SIG-M5 treated with dmso at 0.1 percent for 504 hours (cell line): ENCODE results near the gene LRP8.

Experiments
- DNase-seq: peaks from one replicate; lab custom pipeline; 2025; ENCODE audit not compliant: unreplicated experiment; lab: John Stamatoyannopoulos, UW

Gene LRP8

DNA sequence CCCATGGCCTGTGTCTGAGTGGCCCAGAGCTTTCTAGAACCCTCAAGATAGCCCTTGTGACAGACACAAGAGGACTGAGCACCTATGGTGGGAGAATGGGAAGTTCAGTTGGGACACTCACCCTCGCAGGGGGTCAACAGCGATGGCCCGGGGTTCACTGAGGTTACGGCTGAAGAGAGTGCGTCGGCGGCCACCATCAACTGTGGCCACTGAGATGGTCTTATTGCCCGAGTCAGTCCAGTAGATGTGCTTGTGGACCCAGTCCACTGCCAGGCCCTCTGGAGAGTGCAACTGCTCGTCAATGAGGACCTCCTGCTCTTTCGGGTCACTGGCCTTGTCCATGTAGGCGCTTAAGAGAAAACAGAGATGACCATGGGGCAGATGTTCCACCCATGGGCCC lies 63.8 kb downstream of the LRP8 start:
- no peak for DNase-seq

DNA sequence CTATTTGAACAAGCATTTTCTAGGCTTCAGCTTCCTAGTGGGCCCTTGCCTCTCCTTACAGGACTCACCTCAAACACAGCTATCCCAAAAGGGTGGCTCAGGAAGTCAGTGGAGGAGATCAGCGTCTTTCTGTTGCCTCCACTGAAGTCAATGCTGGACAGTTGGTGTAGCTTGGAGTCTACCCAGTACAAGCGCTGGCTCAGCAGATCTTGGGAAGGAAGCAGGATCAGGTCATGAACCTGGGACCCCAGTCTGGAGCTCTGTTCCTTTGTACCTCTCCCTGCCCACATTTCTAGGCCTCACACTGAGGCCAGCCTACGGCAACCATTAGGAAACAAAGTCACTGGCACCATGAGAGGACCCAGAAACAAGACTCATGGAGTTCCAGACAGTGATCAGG lies 65.9 kb downstream of the LRP8 start:
- no peak for DNase-seq

DNA sequence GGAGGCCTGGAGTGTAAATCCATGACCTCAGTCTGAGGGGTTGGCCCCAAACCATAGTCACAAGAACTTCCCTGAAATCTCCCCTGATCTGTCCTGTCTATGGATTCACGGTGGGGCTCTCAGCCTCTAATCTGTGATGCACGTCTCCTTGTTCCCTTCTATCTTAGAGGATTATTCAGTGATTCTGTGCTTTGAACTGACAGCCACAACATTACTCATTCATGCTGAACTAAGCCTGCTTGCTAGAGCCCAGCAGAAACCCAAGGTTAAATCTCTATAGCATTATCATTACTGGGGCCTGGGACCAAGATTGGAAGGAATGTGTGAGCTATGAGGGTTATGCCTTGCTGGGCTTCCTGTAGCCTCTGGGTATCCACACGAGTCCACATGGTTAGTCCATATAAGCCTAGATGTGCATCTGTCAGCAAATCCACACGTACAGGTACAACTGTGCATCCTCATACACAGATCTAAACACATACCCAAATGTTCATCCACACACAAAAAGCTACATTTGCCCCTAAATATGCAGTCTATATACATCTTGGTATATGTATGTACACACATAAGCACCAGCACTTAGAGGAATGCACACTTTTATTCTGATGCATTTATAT lies 67.1 kb downstream of the LRP8 start:
- no peak for DNase-seq

DNA sequence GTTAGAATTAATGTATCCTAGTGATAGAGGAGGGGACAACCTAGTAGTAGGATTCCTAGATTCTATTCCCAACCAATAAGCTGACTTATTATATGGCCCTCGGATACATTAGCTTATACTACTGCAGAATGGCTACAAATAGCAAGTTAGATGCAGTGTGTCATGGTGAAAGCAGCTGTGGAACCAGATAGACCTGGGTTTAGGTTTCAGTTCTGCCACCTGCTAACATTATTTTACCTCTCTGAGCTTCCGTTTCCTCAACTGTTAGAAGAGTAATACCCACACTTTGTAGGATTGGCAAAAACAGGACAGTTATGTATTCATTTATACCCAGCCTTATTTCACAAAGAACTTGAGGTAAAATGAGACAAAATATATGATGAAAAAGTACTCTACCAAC lies 67.9 kb downstream of the LRP8 start:
- DNase-seq: no peak

DNA sequence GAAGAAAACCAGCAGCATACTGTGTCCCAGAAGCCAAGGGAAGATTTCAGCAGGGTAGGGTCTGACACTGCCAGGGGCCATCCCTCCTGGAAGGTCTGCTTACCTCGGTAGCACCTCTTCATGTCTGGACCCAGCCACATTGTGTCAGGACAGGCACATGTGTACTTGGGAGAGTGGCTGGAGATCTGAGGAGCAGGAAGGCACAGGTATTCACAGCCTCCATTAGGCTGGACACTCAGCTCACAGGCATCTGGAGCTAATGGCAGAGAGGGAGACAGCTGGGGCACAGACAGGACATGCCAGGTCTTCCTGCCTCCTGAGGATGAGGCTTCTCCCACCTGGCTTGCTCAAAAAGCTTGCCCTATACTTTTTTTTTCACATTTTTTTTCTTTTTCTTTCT lies 69.7 kb downstream of the LRP8 start:
- DNase-seq: no peak

DNA sequence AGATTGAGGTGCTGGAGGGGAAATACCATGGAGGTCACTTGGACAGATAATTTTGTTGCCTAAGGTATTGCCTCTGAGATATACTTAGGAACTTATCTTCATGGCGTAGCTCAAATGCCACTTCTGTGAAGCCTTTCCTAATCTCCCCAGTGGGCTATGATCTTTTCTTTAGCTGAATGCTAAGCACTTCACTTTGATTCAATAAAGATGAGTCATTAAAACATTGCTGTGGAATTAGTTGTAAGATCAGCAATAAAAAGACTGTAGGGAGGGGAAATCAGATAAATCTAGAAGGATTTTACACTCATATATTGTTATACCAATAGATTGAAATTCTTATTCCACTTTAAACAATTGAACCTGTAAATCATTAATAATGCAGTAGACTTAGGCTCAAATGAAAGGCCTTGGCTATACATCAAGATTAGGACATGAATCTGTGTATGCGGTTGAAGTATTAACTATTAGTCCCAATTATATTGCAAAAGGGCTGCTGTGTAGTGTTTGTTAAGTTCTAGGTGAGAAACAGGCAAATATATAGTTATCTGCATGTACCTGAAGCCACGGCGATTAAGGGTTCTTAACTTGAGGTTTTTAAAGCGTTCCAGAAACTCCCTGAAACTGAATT lies 70.3 kb downstream of the LRP8 start:
- no peak for DNase-seq

DNA sequence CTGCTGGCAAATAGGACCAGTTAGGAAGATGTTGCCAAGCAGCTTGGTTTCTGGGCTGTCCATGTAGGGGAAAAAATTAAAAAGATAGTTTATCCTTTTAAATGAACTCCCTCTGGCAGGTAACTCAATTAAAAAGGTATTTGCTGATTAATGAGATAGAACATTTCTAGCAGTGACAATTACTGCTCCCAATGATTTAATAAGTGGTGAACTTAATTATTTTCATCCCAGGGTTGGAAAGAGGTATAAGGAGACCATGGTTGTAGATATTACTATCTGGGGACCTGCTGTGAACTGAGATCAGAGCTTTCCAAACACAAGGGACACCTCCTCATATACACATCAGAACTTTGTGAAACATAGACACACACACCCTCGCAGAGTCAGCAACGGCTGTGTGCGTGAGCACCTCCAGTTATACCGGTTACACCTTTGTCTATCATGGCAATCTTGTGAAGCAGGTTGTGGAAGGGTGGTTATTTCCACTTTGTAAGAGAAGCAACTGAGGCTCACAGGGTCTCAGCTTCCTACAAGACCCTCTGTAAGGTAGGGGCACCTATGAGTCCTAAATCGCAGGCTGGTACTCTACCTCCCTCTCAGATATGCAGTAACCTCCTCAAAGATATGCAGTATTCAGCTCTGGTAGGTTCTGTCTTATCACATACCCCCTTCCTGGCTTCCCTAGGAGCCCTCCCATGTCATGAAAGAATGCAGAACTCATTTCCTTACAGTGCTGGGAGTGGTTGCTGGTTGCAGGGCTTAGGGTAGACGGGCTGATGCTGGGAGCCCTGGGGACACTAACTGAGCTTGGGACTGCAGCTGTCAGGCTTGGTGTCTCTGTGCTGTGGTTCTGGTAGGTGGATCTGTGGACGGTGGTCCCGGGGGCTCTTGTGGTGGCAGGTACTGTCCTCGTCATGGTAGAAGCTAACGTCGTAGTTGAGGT lies 71.1 kb downstream of the LRP8 start:
- DNase-seq: no peak

DNA sequence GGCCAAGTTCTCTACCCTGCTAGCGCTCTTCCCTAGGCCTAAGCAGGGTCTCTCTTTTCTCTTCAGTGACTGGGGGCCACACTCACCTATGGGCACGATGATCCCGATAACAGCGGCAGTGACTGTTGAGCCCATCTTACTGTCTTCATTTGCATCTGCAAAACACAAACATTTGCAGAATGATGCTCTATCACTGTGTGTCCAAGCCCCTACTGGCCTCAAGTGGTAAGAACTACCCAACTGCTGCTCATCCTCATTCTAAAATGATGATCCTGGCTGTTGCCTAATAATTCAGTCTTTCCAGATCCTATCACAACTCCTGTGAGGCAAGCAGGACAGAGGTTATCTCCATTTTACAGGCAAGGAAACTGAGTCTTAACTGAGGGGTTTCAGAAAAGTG lies 72.8 kb downstream of the LRP8 start:
- no peak for DNase-seq

- DNase-seq: no peak
Observed at GRCh38 chr1:53254011-53254640, 73.7 kb downstream of the LRP8 start.

DNA sequence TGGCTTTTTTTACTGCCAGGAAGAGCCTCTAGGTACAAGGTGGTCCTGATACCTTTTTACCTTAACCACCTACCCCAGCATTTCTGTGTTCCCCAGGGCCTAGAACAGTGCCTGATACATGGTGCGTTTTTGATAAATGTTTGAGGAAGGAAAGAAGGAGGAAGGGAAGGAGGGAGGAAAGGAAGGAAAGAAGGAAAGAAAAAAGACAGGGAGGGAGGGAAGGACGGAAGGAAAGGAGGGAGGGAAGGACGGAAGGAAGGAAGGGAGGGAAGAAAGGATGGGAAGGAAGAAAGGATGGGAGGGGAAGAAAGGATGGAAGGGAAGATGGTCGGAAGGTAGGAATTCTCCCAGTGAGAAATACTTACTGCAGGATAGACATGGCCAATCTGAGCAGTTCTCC lies 77.5 kb downstream of the LRP8 start:
- no peak for DNase-seq

DNA sequence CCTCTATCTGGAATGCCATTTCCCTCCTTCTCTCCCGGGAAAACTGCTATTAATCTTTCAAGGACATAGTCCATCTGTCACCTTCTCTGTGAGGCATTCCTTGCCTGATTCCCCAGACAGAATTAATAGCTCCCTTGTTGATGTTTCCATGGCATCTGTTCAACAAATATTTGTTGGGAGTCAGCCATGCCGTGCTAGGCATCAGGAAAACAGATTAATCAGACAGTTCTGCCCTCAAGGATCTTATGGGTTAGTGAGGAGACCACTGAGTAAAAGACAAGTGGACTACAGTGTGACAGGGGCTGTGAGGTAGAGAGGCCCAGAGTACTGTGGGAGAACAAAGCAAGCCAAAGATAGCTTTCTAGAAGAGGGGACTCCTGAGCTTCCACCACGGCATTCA lies 78.2 kb downstream of the LRP8 start:
- no peak for DNase-seq

DNA sequence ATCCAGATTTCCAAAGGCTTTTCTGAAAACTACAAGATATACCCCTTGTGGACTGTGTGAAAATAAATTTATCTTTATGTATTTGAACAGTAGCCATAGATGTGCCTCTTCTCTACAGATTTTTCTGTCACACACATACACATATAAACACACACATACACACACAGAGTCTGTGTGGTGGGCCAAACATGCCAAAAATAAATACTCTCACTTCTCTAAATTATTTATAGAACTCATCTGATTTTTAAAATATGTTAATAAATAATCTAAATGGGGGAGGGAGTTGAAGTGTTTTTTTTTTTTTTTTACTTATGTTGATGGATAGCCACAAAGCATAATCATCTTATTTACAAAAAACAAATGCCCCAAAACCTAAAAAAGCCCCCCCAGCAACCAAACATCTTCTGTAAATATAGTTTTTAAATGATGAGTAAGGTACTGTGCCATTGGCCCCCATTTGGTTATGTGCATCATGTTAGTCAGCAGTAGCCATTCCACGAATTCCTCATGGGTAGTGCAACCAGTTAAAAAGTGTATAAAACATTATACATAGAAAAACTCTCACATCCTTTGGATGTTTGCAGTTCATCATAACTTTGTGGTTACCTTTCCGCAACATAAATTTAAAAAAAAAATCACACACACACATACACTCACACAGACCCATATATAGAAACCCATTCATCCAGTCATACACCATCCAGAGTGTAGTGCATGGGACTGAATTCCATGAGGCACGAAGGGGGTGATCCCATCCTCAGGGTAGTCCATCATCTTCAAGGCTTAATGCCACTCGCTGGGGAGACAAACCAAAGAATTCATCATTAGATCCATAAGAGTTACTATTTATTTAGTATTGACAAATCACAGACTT lies 81.4 kb downstream of the LRP8 start:
- DNase-seq: no peak

- DNase-seq: no peak
Observed at GRCh38 chr1:53244141-53244540, 83.7 kb downstream of the LRP8 start.

GRCh38 chr1:53242381-53242780 lies 85.5 kb downstream of the LRP8 start:
- no peak for DNase-seq

GRCh38 chr1:53241828-53242227 lies 86.0 kb downstream of the LRP8 start:
- DNase-seq: no peak

- DNase-seq: peak; percentile 94
Observed at GRCh38 chr1:53238197-53239155, 89.4 kb downstream of the LRP8 start, which contains the start of gene MAGOH. TSS of gene MAGOH (minus strand) at chr1:53238518. CDS start at chr1:53238448, 70 bp downstream.

DNA sequence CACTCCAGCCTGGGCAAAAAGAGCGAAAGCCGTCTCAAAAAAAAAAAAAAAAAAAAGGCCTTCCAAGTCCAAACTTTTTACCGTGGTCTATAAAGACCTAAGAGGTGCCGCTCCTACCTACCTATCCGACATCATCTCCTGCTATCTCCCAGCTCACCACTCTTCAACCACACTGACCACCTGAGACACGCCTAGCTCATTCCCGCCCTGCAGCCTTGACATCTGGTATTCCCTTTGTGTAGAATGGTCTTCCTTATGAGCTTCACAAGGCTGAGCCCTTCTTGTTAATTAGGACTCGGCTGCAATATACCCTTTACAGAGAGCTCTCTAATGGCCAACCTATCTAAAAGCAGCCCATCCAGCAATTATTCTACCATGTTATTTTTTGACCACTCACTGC lies 90.2 kb downstream of the LRP8 start:
- DNase-seq: no peak

- no peak for DNase-seq
Observed at GRCh38 chr1:53220962-53221286, 106.9 kb downstream of the LRP8 start.

DNA sequence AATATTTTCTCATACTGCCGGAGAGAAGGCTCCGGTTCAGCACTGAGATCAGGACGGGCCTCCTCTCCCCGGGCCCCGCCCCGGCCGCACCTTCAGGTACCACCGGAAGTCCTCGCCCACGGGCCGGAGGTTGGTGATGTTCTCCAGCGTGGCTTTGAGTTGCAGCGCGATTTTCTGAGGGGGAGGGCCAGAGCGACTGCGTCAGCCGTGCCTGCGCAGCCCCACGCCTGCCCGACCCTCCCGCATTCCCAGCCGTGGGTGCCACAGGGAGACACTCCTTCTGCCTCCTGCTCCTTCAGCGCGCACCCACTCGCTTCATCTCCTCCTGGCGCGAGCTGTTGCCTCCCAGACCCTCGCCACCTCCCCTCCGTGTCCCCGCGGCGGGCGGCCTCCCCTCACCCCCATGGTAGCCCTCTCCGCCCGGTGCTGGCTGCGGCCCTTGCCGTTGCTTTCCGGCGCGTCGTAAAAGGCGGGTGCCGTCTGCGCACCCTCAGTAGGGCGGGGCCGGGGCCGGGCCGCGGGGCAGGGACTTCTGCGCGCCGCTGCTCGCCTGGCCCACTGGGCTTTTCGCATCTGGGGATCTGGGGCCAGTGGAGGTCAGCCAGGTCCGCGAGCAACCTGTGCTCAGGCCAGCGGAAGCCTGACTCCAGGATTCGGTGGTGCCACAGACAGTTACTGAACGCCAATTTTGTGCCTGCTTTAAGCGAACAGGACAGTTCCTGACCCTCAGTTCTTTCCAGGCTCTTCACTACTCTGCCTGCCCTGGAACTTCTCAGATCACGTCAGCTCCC lies 107.5 kb downstream of the LRP8 start, which contains the start of gene CZIB:
TSS of gene CZIB (minus strand) at position 464 of the 791 bp plus-strand sequence. CDS start at position 405, 59 bp downstream.
- DNase-seq: peak; percentile 85
